Peyer's patch (tissue), 4 donors: ENCODE data around the gene RGPD4.

ENCODE experiments used
- POLR2A ChIP-seq, 2 donors: fragments of 450-650 bp; IDR thresholded peaks; one replicate each; pipeline ENCODE4 v1.5.1; 2017; ENCODE audit warnings: antibody characterized with exemption in 2 of 2, mild to moderate bottlenecking in 2 of 2, moderate library complexity in 2 of 2
- TF ChIP-seq, protein P1 (sequence below), 6 experiments: fragments of 450-650 bp in 4 of 6; fragments of 200-600 bp in 2 of 6; sonication (generic) in 1 of 6; IDR thresholded peaks; one replicate each; pipeline ENCODE4 v1.5.1; 2017 to 2019; ENCODE audit warnings: antibody characterized with exemption in 6 of 6, mild to moderate bottlenecking in 3 of 6, moderate library complexity in 1 of 6

GRCh38 chr2:107785756-107786155 is 40.9 kb upstream of the RGPD4 start:
- TF ChIP-seq, protein P1, sequence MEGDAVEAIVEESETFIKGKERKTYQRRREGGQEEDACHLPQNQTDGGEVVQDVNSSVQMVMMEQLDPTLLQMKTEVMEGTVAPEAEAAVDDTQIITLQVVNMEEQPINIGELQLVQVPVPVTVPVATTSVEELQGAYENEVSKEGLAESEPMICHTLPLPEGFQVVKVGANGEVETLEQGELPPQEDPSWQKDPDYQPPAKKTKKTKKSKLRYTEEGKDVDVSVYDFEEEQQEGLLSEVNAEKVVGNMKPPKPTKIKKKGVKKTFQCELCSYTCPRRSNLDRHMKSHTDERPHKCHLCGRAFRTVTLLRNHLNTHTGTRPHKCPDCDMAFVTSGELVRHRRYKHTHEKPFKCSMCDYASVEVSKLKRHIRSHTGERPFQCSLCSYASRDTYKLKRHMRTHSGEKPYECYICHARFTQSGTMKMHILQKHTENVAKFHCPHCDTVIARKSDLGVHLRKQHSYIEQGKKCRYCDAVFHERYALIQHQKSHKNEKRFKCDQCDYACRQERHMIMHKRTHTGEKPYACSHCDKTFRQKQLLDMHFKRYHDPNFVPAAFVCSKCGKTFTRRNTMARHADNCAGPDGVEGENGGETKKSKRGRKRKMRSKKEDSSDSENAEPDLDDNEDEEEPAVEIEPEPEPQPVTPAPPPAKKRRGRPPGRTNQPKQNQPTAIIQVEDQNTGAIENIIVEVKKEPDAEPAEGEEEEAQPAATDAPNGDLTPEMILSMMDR (IDR thresholded peaks at IDR 0.05) = no peak
- no peak for TF ChIP-seq POLR2A (IDR thresholded peaks at IDR 0.05)
